Limb (tissue), 2 donors: ENCODE measurements around the gene CCDC169.
A peak's percentile ranks its signal among the peaks of the same experiment; 100 is the strongest.
"Not testable (repeated sequence)": the region's sequence is repeated elsewhere in the genome, so short reads cannot be mapped to it uniquely, and the experiment has no call there.

Experiments
- DNase-seq, 2 donors: peaks; one replicate each; pipeline ENCODE4 v3.0.0-alpha.2; 2016; ENCODE audit errors: extremely low spot score in 2 of 2

CCDC169 gene

DNA sequence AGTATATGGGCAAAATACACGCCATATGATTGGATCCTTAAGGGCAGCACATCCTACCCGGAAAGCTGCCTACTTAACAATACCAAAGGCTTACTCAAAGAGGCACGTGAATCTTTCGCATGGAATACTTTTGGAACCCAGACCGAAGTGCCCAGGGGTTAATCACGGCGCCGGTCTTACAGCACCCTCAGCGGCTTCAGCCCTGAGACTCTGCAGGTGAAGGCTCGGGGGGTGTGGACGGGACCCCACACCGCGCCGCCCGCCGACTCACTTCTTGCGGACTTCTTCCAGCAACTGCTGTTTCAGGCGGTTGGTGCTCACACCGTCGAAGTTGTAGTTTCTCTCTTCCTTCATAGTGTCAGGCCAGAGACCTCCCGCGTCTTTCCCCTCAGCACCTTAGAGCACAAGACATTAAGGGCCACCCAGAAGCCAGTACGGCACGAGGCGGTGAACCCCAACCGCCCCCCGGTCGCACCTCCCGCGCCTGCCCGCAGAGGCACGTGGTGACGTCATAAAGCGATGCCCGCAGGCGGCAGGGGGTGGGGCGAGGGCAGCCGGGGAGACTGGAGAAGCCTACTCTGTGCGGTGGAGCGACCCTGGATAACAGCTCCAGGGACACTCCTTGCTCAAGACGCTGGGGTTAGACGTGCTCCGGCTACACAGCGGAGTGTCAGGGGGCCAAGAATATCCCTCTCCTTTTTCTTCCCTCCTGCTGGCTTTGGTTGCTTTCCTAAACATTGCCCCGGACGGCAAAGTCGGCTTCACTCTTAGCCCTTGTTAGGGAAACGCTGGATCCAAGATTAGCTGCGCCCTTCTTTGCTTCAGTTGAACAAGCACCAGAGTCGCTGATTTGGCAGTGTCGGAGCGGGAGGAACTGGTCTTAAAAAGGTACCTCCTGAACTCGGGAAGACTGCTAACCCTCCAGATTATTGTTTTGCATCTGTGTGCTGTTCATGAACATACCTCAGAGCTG, at the start of gene CCDC169:
Gene CCDC169 (minus strand): TSS at position 449 of the 973 bp plus-strand sequence. CDS start 95 bp downstream, at position 354.
- peak; percentile 39 to 88 for DNase-seq

DNA sequence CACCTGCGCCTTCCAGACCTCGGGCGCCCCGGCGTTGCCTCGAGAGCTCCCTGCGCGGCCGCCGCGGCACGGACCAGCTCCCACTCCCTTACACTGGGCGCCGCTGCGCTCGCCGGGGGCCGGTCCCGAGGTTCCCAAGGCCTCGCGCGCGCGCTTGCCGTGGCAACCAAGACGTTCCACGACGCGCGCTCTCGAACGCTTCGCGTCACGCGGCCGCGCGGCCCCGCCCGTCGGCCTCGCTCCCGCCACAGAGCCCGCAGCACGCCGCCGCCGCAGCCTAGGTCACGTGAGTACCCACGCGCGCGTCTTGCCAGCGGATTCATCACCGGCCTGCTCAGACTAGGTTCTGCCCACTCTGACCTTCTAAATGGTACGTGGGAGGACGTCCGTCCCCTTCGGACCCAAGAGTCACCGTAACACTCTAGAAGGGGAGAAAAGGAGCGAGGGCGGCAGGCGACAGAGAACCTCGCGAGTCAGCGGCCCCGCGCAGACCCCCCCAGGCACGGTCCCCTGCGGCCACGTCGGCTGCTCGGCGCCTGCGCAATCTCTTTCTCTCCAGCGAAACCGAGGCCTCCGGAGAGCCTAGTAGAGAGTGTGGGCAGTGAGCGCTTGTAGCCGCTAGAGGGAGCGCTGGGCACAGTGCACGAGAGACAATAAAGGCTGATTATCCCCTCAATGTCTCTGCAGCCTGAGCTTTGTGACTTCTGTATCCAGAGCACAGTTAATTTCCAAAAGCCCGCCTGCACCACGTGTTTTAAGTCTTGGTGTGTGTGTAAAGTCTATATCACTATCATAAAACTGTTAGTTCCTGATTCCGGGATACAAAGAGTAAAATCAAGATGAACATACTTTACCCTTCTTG, 48.8 kb upstream of the CCDC169 start, which contains the start of gene SPART:
Gene SPART (minus strand): TSS at position 173 of the 862 bp plus-strand sequence. CDS start 10,564 bp downstream, outside the sequence.
- peak; percentile 95 to 96 for DNase-seq

DNA sequence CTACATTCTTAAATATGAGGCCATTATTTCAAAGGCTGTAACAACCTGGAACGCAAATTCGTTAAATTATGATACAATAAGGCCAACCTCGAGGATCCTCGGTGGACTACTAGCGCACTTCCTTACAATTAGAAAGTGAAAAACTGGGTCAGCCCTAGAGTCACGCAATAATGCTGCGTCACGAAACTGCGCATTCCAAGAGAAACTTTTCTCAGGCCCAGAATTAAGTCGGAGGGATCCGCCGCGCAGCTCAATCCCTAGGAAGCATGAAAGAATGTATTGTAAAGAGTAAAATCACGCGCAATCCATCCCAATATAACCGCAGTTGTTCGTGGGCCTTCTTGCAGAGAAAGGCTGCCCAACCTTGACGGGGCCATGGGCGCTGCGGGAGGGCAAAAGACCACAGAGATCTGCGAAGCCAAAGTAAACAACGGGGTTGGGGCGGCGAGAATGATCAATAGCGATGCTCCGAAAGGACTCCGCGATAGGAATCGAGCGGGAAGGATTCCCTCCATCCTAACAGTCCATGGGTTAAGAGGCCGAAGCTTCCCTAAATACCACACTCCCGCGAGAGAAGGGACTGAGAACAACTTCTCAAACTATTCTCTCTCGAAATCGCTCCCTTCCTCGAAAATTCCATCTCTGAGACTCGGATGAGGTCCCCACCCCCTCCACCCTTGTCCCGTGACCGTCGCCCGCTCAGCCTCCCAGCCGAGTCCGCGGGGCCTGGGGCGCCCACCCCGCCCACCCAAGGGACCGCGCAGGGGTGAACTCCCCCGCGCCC, 48.0 kb upstream of the CCDC169 start:
- peak; percentile 68 to 74 for DNase-seq

DNA sequence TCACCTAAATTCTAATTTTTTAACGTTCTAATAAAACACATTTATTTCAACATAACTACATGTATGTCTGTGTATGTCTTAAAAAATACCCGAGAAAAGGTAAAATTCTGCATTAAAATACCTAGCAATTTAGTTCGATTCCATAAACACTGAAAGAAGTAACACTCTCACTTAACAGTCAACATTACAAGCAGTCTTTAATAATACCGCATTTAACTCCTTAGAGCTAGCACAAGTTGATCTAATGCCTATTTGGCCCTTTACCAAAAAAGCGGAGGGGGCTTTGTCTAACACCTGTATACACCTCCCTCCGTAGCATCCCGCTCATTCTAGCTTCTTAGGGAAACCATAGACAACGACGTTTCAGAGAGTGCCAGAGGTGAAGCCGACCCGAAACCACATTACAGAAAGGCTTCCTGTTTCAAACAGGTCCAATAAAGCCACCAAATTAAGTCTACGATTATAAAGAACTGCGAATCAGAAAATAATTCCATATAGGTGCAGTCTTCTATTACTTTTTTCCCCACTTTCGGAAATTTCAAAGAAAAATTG, 47.3 kb upstream of the CCDC169 start:
- no peak for DNase-seq

DNA sequence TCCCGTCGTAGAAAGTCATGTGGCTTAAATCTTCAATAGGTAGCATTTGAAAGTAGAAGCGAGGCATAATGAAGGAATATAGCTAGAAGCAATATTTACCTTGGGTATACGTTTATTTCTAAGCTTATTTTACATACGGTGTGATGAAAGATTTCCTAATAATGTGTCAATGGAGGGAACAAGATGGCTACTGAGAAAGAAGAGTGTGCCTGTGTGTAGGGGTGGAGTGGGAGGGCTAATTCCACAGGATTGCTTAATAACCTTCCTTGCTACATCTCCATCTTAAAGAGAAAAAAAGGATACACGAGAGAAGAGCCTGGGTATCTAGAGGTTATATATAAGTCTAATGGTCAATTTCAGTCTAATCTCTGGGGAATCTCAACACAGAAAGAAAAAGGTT, 46.6 kb upstream of the CCDC169 start:
- DNase-seq = no peak

DNA sequence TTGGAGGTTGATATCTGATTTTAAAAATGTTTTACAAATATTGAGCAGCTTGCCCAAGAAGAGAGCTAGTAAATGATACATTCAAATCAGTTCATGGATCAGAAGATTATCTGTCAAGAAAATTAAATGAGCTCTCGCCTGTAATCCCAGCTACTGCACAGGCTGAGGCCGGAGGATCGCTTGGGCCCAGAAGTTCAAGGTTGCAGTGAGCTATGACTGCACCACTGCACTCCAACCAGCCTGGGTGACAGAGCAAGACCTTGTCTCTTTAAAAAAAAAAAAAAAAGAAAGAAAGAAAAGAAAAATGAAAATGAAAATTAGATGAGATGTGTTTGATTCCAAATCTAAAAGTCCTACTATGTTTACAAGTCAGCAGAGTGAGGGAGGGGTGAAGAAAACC, 46.2 kb upstream of the CCDC169 start:
- no peak for DNase-seq

DNA sequence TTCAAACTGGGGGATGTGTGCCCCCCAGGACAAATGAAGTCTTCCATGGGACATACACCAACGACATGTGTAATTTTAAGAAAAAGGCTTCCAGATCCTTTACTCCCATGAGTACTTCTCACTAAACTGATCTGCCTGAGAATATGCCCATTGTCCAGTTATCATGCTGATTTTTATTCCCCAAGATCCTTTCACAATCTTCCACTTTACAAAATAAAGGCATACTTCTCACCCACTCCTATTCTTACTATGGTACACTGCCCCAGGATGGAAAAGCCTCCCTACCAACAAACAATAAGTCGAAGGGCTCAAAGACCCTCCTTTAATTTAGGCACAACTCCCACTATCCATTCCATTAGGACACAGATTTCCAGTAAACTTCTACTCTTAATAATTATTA, 45.1 kb upstream of the CCDC169 start:
- no peak for DNase-seq

DNA sequence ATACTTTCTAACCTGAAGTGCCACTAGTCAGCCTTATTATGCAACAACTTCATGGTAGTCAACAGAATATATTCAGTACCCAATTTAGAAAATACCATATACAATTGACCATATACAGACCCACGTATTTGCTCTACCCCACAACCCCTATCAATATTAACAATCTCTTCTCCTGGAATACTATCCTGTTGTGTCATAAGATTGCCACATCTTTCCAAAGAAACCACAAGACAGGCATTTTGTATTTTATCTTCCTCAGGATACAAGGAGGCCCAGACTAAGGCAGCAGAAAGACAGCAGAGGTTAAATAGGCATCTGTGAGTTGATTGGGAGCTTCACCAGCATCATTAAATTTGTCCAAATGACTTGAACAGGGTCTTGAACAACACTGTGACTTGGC, 44.1 kb upstream of the CCDC169 start:
- no peak for DNase-seq

DNA sequence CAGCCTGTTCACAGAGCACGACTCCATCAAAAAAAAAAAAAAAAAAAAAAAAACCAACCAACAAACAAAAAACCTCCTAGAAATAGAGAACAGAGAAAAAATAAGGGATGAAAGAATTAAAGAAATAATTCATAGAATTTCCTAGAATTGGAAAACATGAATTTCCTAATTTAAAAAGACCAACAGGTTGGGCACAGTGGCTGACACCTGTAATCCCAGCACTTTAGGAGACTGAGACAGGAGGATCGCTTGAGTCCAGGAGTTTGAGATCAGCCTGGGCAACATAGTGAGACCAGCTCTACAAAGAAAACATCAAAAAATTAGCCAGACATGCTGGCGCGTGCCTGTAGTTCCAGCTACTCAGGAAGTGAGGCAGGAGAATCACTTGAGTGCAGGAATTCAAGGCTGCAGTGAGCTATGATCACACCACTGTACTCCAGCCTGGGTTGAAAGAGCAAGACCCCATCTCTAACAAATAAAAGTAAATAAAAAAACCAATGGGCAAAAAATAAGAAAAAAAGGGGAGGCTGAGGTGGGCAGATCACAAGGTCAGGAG, 42.1 kb upstream of the CCDC169 start:
- DNase-seq = no peak

DNA sequence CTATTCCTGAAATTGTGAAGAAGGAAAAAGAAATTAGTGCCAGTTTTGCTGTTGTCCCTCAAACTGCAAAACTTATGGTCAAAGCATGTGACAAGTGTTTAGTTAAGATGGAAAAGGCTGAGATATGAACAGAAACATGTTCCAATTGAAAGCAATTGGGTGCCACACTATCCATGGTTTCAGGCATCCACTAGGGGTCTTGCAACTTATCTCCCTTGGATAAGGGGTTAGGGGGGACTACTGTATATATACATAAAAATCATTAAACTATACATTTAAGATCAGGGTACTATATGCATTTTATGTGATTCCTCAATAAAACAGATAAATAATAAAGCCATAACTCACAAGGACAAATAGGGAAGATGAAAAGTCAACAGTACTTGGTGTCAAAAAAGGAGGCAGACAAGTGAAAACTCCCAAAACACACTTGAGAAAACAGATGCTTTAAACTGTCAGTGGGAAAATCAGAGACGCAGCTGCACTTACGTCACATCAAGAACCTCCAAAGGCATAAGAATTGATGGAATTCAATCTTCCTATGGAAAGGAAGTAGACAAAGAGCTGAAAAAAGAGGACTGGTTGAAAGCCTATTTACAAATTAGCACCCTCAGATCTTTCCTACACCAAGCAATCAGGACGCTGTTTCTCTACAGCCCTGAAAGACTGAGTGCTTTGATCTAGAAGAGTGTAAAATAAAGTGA, 40.5 kb upstream of the CCDC169 start:
- DNase-seq = peak in 1 of 2 donors; percentile 22

DNA sequence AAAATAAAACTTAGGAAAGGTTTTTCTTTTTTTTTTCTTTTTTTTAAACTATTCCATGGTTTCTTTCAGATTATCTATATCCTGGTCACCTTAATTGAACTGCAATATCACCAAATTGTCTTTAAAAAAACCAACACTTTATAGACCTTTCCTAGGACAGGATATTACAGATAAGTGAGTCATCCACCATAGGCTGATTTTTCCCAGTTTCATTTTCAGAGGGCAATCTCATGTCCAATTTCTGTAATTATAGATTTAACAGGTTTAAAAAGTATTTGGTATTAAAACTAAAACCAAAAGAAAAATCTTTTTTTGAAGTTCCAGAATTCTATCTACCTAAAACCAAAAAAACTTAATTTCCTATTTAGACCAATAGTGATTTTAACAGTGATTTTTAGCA, 35.4 kb upstream of the CCDC169 start:
- DNase-seq = no peak

DNA sequence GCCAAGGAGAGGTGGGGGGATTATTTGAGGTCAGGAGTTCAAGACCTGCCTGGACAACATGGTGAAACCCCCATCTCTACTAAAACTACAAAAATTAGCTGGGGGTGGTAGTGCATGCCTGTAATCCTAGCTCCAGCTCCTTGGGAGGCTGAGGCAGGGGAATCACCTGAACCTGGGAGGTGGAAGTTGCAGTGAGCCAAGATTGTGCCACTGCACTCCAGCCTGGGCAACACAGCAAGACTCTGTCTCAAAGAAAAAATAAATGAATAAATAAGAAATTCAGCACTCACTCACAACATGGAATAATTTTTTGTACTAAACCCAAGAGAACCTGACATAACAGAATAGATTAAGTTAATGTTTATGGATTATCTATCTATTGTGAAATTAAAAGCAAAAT, 34.6 kb upstream of the CCDC169 start:
- DNase-seq = not testable (repeated sequence)

DNA sequence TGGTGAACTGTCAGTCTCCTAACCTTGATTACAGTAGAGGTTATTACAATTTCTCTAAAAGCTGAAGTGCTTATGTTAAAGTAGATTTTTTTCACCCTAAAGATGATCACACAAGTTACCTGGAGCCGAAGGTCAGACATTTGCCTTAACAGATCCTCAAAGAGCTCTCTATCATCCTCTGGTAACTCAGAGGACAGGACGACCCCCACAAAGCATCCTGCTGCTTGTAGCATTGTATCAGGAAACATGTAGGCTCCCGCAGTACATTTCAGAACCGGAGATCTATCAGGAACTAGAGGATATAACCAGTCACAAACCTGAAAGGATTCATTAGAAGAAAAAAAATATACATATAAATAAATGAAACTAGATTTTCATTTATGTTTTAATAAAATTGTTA, 33.7 kb upstream of the CCDC169 start:
- no peak for DNase-seq

DNA sequence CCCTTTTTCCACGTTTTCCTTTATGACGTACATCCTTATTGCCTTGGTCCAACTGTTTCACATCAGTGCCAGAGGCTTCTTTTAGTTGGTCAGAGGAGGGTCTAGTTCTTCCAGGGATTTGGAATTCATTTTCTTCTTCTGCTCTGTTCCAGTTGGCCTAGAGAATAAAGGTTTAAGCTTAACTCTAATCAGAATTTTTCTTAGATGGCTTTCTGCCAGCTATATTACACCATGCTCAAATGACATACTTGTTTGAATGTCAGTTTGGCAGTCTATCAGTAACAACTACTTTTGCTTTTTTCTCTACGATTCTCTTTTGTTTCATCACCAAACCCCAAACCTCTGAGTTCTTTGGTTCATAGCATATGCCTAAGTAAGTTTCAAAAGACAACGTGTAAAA, 31.7 kb upstream of the CCDC169 start:
- peak in 1 of 2 donors; percentile 16 for DNase-seq

DNA sequence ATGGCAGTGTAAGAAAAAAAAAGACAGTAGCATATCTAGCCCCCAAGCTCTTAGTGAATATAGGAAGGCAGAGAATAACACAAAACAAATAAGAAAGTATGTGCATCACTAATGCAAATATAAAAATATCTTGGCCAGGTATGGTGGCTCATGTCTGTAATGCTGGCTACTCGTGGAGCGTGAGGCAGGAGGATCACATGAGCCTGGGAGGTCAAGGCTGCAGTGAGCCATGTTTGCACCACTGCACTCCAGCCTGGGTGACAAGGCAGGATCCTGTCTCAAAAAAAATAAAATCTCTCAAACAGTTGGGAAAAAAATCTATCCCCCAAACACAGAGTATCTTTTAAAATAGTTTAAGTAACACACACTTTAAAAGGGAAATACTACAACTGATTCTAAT, 31.2 kb upstream of the CCDC169 start:
- no peak for DNase-seq

DNA sequence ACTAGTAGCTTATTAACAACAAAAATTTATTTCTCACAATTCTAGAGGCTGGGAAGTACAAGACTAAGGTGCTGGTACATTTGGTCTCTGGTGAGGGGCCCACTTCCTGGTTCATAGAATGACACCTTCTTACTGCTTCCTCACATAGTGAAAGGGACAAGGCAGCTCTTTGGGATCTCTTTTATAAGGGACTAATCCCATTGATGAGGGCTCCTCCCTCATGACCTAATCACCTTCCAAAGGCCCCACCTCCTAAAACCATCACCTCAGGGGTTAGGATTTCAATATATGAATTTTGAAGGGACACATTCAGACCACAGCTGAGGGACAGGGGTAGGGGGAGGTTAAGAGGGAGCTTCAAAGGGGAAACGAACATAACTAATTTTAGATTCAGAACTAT, 28.3 kb upstream of the CCDC169 start:
- DNase-seq = no peak

DNA sequence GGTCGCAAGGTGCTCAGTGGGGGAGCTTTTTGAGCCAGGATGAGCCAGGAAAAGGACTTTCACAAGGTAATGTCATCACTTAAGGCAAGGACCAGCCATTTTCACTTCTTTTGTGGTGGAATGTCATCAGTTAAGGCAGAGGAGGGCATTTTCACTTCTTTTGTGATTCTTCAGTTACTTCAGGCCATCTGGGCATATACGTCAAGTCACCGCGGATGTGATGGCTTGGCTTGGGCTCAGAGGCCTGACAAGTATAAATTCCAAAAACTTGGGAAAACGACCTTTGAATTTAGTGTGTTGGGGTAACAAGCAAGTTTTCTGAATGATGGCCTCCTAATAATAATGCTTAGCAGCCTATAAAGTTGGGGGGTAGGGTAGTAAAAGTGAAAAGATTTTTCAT, 27.3 kb upstream of the CCDC169 start:
- DNase-seq = not testable (repeated sequence)

DNA sequence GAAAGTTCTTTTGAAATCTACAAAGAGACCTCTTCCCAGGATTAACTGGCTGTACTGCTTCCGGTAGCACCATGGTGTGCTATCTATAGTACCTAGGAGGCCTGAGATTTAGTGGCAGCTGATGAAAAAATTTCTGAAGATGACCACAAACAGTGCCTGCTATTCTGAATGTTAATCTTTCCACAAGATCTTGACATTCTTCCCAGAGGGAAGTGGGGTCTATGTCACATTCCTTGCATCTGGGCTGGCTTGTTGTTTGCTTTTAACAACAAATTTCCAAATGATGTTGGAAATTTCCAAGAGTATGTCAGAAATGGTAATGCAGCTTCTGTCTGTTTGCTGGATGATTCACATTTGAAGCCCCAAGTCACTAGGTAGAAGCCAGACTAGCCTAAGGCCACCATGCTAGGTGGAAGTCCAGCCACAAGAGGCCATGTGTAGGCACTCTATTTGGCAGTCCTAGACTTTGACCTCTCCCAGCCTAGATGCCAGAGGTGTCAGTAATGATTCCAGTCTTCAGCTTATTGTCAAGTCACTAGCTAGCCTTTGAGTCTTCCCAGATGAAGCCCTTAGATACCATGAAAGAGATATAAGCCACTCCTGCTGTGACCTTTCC, 26.4 kb upstream of the CCDC169 start:
- DNase-seq = no peak

DNA sequence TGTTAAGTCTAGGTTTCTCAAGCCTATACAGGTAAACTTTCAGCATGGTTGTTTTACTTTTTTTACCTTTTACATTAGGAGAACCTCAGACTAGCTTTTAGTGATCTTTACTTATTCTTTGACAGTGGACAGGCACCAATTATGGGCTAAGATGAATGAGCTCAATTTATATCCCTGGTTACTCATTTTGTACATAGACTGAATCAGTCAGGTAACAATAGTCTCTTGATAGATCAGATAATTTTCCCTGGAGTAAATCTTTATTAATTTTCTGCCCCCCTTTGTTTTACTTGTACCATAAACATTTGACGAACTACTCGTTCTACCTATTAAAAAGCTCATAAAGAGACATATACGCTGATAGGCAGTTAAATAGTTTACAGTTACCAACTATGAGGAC, 25.8 kb upstream of the CCDC169 start:
- DNase-seq = no peak

DNA sequence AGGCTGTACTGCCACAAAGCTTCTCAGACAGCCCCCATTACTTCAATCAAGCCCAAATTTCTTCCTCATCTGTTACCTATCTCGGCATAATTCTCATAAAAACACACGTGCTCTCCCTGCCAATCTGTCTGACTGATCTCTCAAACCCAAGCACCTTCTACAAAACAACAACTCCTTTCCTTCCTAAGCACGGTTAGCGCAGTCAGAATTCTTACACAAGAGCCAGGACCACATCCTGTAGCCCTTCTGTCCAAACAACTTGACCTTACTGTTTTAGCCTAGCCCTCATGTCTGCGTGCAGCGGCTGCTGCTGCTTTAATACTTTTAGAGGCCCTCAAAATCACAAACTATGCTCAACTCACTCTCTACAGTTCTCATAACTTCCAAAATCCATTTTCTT, 22.2 kb upstream of the CCDC169 start:
- not testable (repeated sequence) for DNase-seq
